HG03045 (cell line): Measurements from ENCODE around the gene LAMA3.

Experiments used
- ATAC-seq: cut with Tn5 transposase; IDR thresholded peaks from one replicate; pipeline ENCODE4 v1.9.1; 2021; ENCODE audit warnings: mild to moderate bottlenecking, moderate library complexity; ENCODE audit not compliant: unreplicated experiment

LAMA3 gene

GRCh38 chr18:23889907-23890306 lies 200.7 kb downstream of the LAMA3 start:
- no peak for ATAC-seq

GRCh38 chr18:23890589-23890988 lies 201.3 kb downstream of the LAMA3 start:
- ATAC-seq: no peak

- no peak for ATAC-seq
These were observed 204.4 kb downstream of the LAMA3 start for GRCh38 chr18:23893653-23894052.

- ATAC-seq: no peak
These were observed 205.5 kb downstream of the LAMA3 start for GRCh38 chr18:23894661-23895175.

GRCh38 chr18:23897291-23897690 lies 208.0 kb downstream of the LAMA3 start:
- no peak for ATAC-seq

- no peak for ATAC-seq
These were observed 208.5 kb downstream of the LAMA3 start for GRCh38 chr18:23897733-23898132.

GRCh38 chr18:23900994-23901393 lies 211.7 kb downstream of the LAMA3 start:
- ATAC-seq: no peak

GRCh38 chr18:23902396-23902795 lies 213.1 kb downstream of the LAMA3 start:
- no peak for ATAC-seq

GRCh38 chr18:23903971-23904370 lies 214.7 kb downstream of the LAMA3 start:
- no peak for ATAC-seq

GRCh38 chr18:23906658-23907057 lies 217.4 kb downstream of the LAMA3 start:
- ATAC-seq: no peak

GRCh38 chr18:23908827-23909226 lies 219.6 kb downstream of the LAMA3 start:
- no peak for ATAC-seq

- ATAC-seq: no peak
These were observed 220.8 kb downstream of the LAMA3 start for GRCh38 chr18:23910032-23910431.

- ATAC-seq: no peak
These were observed 223.1 kb downstream of the LAMA3 start for GRCh38 chr18:23912356-23912755.

GRCh38 chr18:23916338-23916737 lies 227.1 kb downstream of the LAMA3 start:
- no peak for ATAC-seq

- ATAC-seq: no peak
These were observed 229.3 kb downstream of the LAMA3 start for GRCh38 chr18:23918395-23919032.

GRCh38 chr18:23920054-23920453 lies 230.8 kb downstream of the LAMA3 start:
- no peak for ATAC-seq

GRCh38 chr18:23921716-23922285 lies 232.5 kb downstream of the LAMA3 start:
- ATAC-seq: no peak

- ATAC-seq: no peak
These were observed 233.7 kb downstream of the LAMA3 start for GRCh38 chr18:23922939-23923338.

- ATAC-seq: no peak
These were observed 235.6 kb downstream of the LAMA3 start for GRCh38 chr18:23924813-23925212.

GRCh38 chr18:23926571-23926970 lies 237.3 kb downstream of the LAMA3 start:
- ATAC-seq: no peak

- ATAC-seq: no peak
These were observed 238.8 kb downstream of the LAMA3 start for GRCh38 chr18:23927821-23928746.
